NCI-H446 treated with DMSO at 0.1 percent for 48 hours (cell line): ENCODE data around the gene TMEM131L.
A peak's percentile ranks its signal among the peaks of the same experiment; 100 is the strongest.

Source experiments
- DNase-seq: peaks from one replicate; lab custom pipeline; 2025; lab: John Stamatoyannopoulos, UW

The TMEM131L gene

DNA sequence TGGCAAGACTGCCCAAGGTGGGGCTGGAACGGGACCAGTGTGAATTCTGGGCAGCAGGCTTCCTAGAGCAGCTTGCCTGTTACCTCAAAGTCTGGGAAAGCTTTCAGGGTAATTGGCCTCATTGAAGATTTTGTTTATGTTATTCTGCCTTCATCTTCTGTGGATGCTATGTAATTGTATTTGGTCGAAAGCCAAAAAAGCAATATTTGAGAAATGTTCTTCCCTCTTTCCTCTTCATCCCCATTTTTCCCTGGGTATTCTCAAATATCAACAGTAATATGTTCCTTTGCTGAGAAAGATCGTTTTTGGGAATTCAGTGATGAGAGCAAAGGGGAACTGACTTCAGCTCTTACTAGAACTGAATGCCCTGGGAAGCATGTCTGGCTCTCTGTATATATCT is 12.9 kb downstream of the TMEM131L start:
- DNase-seq: peak; percentile 16

- no peak for DNase-seq
Observed at GRCh38 chr4:153480704-153481103, 14.5 kb downstream of the TMEM131L start.

GRCh38 chr4:153481478-153481877 is 15.3 kb downstream of the TMEM131L start:
- DNase-seq: no peak

DNA sequence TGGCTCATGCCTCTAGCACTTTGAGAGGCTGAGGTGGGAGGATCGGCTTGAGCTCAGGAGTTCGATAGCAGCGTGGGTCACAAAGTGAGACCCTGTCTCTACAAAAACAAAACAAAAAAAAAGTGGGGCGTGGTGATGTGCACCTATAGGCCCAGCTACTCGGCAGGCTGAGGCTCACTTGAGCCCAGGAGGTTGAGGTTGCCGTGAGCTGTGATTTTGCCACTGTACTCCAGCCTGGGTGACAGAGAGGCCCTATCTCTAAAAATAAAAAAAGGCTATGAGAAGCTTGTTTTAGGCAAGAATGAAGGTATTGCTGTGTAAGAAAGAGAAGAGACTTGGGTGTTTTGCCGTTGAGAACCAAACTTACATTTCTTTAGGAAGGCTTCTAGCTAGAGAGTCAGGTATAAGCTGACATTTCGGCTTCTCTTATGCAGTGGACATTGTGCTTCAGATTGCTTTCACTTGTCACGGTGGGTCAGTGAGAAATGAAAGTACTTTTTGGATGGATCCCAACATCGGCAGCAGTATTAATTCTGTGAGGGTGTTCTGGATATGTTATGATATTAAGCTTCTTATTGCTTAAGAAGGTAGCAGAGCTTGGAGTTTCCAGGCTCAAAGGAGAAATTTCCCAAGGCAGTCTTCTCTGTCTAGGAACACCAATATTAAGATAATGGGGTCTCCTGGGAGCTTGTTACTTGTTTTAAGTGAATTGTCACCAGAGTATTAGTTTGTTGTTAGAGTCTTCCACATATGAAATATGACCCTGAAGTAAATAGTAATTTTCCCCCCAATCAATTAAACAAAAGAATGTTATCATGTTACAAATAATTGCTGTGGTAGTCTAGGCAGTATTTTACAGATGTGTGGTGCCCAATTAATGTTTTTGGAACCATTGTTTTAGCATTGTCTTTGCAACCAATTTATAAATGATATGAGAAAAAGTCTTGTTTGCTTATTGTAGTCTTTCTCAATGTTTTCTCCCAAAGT is 17.6 kb downstream of the TMEM131L start:
- DNase-seq: no peak

GRCh38 chr4:153485359-153485758 is 19.2 kb downstream of the TMEM131L start:
- DNase-seq: no peak

- DNase-seq: no peak
Observed at GRCh38 chr4:153485860-153486259, 19.7 kb downstream of the TMEM131L start.

- no peak for DNase-seq
Observed at GRCh38 chr4:153486281-153487151, 20.4 kb downstream of the TMEM131L start.

DNA sequence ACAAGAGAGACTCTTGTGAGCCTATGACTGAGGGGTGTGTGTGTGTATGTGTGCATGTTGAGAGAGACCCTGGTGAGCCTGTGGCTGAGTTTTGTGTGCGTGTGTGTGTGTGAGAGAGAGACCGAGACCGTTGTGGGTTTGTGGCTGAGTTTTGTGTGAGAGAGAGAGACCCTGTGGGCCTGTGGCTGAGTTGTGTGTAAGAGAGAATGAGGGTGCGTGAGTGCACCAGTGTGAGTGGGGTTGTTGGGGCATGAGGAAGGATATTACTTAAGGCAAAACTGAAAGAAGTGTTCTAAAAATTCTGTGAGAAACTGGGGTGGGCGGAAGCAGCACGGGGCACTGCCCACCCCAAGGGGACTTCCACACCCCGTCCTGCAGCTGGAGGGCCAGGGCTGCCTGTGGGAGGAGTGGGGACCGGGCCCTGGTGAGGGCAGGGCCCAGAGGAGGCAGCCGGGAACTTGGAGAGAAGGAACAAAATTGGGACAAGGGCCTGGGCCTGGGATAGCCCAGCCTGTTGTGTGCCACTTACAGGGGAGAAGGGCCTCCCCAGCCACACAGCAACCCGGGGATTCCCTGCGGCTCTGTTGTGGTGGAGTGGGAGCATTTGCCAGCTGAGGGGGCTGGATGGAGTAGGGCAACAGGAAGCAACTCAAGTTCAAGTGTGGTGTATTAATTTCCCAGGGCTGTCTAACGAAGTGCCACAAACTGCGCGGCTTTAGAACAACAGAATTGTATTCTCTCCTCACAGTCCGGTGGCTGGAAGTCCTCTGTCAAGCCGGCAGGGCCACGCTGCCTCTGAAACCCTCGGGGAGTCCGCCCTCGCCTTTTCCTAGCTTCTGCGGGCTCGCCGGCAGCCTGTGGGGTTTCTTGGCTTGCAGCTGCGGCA is 22.1 kb downstream of the TMEM131L start:
- DNase-seq: no peak

DNA sequence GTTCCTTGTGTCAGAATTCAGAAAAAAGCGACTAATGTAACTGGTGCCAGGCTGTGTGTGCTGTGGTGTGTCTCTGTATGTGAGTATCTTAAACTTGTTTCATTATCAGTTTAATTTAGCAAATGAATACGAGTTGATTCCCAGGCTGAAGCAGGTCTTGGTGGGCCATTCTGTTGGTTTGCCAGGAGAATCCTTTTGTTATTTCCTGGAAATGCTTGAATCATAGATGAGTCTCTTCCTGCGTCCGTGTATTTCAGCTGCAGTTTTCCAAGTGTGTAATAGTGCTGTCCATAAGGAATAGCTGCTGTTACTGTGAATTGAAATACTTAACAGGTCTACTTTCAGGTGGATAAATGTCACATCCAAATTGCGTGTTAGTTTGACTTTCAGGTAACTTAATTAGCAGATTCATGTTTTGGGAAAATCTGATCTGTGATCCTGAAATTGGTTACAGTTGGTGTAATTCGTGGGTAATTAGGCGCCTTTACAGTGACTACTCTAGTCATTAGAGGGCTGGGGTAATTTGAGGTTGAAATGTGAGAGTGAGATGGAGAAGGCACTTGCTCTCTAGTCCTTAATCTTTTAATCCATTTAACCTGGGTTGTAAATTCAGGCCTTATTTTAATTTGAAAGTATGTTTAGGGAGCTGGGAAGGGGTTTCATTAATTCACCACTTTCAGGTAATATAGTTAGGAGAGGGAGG is 23.8 kb downstream of the TMEM131L start:
- DNase-seq: no peak

DNA sequence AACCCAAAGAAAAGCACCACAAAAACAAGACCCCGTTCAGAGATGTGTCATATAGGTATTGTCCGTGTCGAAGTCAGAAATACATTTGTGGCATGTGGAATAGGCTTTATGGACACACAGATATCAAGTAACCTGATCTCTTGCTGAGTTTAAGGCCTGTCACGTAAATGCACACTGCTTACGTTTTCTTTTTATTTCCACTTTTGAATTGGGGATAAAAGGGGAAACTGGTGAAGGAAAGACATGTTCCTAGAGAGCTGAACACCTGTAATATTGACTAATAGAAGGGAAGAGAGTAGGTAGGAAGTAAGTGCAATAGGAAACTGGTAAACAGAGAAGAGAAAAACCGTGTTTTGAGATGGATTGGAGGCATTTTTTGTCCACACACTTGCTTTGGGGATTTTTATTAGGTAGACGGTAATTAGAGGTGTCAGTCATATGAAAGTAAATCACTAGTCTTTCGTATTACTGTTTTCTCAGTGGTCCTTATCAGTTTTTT is 24.9 kb downstream of the TMEM131L start:
- no peak for DNase-seq

DNA sequence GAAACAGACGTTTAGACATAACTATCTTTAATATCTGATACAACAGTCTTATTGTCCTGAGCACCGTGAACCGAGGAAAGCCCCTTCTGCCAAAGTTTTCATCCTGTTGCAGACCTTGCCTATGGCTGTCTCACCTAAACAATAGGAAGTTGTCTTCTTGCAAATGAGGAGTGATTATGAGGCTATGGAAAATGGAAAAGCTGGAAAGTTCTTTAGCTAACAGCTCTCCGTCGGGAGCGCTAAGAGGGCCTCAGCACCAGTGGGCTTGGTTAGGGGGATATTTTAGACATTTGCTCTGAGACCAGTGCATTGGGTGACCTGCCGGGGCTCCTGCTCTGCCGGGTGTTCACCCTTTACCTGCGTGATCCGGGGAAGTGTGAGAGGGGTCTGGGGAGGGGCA is 28.4 kb downstream of the TMEM131L start:
- DNase-seq: no peak

- DNase-seq: no peak
Observed at GRCh38 chr4:153495480-153496193, 29.5 kb downstream of the TMEM131L start.

GRCh38 chr4:153497091-153497531 is 31.0 kb downstream of the TMEM131L start:
- DNase-seq: no peak

DNA sequence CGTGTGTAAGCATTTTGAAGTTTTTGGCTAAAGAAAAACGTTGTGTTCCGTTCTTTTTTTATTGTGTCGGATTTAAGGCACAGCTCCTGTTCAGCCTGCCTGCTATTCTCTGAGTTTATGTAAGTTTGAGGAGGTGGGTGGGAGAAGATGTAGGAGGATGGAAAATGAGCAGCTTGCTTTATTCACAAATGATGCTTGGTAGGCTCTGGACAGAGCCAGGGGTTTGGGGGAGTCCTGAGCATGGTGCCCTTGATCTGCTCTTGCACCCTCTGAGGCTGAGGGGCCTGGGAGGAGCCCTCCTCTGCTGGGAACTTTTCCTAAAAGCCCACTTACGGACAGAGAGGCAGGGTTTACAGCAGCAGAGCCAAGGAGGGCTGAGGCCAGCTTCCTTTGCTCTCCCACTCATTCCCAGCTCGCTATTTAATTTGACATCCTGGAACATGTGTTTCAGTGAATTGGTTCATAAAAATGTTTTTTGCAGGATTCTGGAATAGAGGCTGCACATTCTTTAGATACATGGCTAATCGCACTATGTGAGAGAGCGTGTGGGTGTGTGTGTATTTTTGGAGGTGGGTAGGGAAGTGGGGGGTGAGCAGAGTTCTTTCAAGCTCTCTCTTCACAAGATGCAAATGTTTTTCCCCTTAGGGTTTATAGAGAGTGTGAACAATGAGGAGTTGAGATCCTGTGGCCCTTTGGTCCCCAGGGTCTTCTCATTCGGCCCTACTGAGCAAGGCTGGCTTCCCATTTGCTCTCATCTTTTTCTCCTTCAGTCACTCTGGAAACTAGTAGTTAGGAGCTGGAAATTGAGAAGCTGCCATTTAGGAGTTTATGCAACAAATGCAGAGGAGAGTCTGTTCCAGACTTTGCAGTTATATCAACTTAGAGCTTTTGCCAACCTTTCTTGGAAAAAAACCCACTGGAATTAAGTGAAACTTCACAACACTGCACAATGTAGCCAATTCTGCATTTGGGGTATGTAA is 32.1 kb downstream of the TMEM131L start:
- no peak for DNase-seq

DNA sequence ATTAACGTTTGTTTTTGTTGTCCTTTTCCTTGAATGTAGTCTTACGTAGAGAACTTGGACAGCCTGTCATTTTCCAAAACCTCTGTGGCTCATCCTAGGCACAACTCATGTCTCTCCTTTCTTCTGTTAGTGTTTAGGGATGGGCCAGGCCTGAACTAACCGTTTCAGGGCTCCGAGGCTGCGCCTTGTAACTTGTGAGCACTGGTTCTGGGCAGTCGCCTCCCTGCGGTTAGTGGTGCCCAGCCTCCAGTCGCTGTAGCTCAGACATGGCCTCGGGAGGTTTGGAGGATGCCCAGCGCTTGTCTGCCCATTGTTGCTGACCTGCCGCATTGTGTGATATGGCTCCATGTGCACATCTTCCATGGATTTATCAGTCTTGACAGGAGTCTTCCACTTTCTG is 32.8 kb downstream of the TMEM131L start:
- no peak for DNase-seq

DNA sequence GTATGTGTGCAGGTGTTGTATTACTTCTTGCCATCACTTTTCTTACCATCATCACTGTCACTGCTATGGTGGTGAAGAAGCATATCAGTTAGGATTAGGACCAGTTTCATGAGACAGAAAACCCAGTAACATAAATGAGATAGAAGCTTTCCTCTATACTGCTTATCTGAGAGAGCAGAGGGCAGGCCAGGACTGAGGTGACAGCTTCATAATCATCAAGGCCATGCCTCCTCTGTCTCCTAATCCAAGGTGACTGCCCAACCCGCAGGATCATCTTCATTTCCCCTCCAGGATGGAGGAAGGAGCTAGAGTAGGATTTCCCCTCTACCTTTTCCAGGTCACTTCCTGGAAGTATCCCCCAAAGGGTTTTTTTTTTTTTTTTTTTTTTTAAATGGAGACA is 35.4 kb downstream of the TMEM131L start:
- DNase-seq: no peak

GRCh38 chr4:153502584-153502983 is 36.4 kb downstream of the TMEM131L start:
- no peak for DNase-seq

GRCh38 chr4:153506341-153507309 is 40.5 kb downstream of the TMEM131L start:
- no peak for DNase-seq
